HuH-7.5 (cell line): ENCODE results near the gene PFDN1.
"Not testable (repeated sequence)": the region's sequence is repeated elsewhere in the genome, so short reads cannot be mapped to it uniquely, and the experiment has no call there.

Source experiments
- DNase-seq: peaks from one replicate; pipeline ENCODE4 v3.0.0; 2011; ENCODE audit warnings: low spot score

PFDN1 gene, protein sequence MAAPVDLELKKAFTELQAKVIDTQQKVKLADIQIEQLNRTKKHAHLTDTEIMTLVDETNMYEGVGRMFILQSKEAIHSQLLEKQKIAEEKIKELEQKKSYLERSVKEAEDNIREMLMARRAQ

DNA sequence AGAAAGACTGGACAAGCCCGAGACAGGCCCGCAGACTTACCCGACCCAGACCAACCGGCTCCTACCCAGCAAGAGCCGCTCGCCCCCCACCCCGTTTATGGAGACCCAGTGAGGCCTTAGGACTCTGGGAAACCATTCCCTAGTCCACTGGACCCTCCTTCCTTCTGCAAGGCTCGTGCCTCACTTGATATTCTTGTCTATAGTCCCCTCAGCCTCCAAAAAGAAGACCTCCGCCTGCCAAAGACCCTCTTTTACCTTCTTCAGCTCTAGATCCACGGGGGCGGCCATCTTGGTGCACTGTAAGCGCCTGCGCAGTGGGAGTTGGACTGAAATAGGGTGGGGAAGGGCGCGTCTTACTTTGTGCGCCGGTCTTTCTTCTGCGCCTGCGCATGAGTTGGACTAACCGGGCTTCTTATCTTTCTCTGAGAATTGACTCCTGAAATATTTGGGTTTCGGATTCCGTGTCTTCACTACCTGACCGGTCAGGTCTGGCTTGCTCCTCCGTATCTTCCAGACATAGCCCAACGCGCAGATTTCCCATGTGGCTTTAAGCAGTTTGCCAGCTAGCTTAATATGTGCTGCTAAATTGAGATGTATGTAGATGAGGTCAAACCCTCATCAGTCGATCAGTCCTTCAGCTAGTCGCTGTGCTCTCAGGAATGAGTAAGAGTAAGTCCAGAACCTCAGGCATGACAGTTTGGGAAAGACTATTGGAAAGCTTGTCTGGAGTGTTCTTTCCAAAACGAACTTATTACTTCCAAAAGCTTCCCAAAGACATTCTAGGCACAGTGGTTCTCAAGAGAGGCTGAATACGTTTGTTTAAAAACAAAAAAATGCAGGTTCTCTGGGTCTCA, at the start of gene PFDN1:
Gene PFDN1 (minus strand): TSS at position 316 of the 854 bp plus-strand sequence. CDS start 28 bp downstream, at position 288.
- DNase-seq = peak; percentile 76

DNA sequence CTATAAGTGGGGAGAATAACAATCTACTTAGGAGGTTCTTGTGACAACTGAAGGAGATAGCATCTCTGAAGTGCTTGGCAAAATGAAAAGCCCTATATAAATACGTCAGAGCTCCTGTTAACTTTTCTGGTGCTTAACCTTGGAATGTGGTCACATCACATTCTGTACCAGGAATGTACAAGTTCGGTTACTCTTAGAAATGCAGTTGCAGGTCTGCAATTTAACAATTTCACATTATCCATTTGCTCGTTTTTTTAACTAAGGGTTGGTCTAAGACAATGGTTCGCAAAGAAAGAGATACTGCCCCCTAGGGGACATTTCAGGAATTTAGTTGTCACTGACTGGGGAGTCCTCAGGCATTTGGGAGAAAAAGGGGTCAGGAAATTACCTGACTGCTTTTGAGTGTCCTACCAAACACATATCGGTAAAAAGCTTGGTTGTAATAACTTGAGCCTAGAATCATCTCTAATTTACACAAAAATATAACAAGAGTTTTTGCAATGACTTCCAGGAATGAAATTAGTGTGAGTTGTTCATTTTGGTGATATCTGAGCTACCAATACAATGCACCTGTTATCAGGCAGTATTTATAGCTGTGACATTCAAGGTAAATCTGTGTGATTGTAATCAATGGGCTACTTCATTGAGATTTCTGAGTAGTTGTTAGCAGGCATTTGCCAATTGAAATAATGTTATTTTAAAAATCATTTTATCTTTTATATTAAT, 48.9 kb upstream of the PFDN1 start:
- peak; percentile 45 for DNase-seq

DNA sequence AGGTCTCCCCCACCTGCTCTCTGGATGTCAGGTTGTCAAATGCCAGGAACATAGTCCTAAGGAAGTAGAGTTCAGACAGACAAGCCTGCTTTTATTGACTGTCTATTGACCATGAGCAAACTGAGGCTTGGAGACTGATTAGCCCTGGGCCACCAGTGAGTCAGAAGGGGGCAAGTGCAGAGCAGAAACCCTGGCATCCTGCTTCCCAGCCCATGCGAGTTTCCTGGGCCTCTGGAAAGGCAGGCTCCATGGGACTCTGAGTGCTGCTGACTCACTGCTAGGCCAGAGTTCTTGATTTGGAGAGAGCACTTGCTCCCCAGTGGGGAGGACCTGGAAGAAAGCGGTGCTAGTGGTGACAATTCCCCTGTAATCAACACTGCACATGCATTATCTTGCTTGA, 46.3 kb upstream of the PFDN1 start:
- no peak for DNase-seq

DNA sequence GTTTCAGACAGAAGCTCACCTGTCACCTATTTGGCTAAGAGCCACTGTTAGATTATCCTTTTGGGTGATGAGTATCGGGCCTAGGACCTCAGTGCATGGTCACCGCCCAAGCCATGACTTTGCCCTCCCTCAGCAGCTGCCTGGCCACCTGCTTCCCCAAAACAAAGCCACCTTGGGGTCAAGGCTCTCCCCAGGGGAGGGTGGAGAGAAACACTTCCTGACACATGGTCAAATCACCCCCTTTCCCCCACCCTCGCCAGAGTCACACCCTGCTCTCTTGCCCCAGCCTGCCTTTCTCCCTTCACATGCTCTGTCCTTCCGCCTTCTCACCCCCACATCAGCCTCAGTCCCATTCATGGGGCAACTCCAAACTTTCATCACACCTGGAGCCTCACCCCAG, 45.2 kb upstream of the PFDN1 start:
- DNase-seq = no peak

DNA sequence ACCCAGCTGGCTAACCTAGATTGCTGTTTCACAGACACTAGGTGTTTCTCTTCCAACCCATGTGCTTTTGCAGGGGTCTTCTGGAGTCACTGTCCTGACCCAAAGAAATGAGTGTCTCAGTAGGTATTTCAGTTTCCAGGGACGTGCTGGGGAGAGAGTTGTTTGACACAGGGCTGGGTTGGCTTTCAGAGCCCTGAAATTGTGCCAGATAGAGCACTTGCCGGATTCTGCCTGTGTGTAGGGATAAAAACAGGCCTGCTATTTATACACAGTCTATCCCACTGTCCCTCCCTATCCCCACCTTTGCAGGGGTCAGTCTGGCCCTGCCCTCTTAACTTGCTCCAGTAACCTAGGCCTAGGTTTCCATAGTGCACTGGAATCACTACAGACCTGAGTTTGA, 44.5 kb upstream of the PFDN1 start:
- no peak for DNase-seq

DNA sequence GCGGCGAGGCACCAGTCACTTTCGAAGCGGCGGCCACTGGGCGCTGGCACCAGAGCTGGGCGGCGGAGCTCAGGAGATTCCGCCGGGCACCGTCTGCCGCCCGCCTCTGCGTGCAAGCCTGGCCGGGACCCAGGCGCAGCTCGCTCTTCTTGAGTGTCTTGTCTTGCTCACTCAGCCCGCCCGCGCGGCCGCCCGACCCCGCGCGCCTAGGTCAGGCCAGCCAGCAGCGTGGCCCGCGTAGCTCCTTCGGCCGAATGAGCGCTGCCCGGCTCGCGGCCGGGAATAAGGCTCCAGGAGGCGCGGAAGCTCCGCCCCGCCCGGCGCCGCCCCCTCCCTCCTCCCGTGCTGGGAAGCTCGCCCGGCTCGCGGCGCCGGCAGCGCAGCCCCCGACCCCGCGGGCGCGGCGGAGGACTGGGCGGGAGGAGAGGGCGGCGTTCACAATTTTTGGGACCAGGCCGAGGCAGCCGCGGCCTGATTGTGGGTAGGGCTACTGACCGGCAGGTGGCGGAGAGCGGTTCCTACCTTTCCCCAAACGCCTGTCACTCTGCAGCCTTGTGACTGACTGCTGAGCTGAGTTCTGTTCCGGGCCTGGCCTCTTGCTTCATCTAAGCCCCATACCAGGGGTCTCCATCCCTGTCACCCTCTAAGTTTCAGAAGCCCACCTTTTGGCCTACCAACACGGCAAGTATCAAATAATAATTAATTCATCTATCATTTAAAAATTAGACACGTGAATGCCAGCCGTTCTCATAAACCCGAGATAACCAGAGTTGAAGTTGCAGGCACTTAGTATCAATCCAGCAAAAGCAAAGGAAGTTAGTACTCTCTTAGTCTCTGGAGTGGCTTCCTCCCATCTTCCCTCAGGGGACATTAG, 43.7 kb upstream of the PFDN1 start, which contains the start of gene HBEGF:
Gene HBEGF (minus strand): TSS at position 256 of the 874 bp plus-strand sequence. CDS start 275 bp downstream, outside the sequence.
- peak; percentile 75 for DNase-seq

DNA sequence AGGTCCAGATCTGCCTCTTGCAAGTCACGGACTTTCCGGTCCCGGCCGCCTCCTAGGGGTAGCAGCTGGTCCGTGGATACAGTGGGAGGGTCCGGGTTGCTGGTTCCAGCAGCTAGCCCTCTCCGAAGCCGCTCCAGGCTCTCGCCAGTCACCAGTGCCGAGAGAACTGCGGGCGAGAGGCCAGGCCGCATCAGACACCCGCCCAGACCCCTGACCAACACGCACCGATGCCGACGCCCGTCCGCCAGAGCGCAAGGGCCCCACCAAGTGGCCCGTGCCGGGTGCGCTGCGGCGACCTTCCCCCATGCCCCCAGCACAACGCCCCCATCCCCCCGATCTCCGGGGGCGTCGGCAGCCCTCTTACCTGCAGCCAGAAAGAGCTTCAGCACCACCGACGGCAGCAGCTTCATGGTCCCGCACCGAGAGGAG, 43.0 kb upstream of the PFDN1 start:
- DNase-seq = peak; percentile 57

DNA sequence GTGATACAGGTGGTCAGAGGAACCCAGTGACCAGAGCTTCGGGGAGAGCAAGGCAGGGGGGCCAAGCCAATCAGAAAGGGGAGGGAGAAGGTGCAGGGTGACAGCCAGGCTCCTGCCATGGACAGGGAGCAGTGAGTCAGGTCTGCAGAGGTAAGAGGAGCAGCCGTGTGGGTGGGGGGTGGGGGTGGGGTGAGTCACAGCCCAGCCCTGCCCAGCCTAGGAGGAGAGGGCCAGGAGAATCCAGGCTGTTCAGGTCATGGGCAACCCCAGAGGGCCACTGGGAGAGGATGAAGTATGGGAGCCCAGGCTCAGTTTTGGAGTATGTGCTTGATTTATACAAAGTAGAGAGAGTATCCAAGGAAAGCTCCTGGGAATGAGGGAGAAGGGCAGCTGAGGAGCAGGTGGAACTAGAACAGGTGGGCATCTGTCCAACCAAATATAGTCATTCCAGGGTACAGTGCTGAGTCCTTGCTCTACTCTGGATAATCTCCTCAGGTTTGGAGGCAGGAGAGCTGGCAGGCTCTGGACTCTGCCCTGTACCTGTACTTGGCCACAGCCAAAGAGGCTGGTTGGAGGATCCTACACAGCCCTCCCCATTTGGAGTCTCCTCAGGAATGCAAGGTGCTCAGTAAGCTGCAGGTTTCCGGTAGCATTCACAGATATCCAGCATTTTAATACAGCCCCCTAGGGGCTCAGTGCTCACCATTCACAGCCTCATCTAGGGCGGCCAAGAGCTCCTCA, 42.0 kb upstream of the PFDN1 start:
- DNase-seq = no peak

DNA sequence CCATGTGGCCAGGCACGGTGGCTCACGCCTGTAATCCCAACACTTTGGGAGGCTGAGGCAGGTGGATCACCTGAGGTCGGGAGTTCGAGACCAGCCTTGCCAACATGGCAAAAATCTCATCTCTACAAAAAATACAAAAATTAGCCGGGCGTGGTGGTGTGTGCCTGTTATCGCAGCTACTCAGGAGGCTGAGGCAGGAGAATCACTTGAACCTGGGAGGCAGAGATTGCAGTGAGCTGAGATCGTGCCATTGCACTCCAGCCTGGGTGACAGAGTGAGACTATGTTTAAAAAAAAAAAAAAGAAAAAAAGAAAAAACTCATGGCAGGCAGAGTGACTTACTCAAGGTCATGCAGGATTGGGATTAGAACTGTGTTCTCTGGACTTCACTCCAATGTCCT, 40.9 kb upstream of the PFDN1 start:
- DNase-seq = not testable (repeated sequence)

DNA sequence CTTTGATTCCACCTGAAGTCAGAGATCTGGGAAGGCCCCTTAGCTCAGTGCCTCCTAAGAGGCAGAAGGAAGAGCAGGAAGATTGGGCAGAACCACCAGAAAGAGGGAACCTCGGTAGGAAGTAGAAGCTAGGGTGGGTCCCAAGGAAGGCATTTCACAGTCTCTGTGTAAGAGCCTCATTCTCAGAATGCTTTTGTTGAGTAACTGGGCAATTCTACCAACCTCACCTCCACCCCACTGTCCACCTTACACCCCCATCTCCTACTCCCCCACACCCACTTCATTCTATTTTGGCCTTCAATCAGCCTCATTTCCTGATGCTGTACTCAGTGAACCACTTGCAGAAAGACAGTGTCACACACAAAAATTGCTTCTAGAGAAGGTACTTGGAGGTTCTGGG, 40.0 kb upstream of the PFDN1 start:
- DNase-seq = no peak

DNA sequence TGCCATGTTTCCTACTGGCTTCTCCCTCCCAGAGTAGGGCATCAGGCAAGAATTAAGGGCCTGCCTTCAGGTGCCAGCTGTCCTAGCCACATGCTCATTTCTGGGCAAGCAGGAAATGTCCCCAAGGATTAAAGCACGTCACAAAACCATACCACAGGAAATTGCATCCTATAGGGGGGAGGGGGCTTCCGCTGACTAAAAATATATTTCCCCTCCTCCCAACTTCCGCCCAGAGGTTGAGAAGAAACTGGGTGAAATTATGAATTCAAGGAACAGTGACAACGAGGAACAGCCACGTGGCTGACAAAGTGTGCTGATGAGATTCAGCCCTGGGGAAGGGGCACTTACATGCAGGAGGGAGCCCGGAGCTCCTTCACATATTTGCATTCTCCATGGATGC, 39.4 kb upstream of the PFDN1 start:
- no peak for DNase-seq

DNA sequence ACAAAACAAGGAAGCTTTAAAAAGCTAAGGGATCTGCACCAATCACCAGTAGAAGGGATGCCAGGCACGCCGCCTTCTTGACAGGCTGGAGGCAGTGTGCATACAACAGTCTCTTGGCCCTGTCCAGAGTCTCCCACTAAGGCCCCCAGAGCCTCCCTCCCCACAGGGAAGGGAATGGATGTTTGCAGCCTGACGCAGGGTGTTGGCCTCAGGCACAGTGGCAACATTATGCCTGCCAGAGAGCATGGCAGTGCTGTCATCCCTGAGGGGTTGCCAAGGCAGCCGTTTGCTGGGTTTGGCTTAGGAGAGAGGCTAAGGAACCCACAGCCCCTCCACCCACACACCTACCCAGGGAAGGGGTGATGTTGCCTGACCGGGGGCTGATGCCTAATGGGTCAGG, 38.7 kb upstream of the PFDN1 start:
- DNase-seq = no peak

DNA sequence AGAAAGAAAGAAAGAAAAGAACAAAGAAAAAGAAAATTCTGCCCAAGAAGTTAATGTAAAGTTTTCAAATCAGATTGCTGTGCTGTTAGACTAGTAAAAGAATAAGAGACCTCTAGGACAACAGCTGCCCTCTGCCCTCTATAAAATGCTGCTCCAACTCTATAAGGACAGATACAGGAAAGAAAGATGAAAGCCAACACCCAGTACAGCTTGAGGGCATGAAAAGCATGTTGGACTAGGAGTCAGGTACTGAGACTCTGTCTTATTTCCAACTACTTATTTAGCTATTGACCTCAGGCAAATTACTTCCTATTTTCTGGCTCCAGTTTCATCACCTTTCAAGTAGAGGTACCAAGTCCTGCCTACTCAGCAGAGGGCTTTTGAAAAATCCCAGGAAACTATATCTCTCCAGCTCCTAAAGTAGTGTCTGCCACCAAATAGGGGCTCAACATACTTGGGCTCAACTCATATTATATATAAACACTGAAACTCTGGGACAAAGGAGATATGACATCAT, 37.8 kb upstream of the PFDN1 start:
- DNase-seq = no peak

DNA sequence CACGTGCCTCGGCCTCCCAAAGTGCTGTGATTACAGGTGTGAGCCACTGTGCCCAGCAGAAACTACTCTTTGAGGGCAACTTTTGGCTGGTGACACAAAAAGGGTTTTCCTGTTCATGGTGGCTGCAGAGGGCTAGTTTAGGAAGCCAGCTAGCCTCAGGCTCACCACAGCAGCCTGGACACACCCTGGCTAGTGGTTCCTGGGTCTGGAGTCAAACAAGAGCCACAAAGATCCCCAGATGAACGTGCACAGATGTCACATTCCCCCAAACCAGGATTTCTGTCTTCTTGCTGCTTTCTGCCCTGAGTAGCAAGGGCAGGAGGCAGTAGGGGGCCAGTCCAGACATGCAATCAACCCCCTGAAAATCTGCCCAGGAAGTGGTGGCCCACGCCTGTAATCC, 36.7 kb upstream of the PFDN1 start:
- DNase-seq = no peak

DNA sequence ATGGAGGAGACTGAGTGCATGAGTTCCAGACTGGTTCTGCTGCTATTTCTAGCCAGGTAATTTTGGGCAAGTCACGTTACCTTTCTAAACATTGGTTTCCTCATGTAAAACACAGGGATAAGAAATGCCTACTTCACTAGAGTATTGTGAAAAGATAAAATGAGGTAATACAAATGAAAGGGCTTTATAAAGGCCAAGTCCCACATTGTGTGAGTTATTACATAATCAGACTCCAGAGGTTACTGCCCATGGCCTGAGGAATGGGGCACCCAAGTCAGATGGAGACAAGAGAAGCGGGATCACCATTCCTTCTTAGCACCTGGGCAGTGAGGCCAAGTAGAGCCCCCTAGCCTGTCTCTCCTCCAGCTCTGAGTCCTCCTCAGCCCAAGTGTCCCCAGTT, 36.0 kb upstream of the PFDN1 start:
- no peak for DNase-seq

DNA sequence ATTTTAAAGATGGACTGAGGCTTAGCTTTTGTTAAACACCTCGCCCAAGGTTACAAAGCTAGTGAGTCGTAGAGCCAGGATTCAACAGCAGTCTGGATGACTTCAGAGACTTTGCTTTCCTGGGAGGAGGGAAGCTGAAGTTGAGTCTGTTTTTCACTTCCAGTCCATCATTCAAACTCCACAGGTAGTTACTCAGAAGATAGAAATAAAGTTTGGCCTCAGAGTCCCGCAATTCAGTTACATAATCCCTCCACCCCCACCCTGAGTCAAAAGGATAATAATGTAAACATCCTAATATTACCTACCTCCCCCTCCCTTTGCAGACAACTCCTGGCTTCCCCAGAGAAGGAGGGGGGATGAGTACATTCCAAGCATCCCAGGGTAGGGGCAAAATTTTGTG, 35.4 kb upstream of the PFDN1 start:
- DNase-seq = no peak

DNA sequence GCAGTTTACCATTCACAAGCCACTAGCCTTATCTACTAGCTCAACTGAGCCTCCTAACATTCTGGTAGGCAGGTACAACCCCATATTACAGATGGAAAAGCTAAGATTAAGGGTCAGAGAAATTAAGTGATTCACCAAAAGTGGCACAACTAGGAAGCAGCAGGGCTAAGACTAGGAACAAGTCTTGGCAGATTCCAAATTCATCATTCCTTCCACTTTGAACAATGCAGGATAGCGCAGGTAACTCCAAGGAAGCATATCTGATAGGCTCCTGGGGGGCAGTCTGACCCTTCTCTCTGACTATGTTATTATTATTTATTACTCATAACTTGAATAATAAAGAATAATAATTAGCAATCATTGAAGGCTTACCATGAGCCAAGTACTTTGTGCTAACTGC, 35.0 kb upstream of the PFDN1 start:
- no peak for DNase-seq

DNA sequence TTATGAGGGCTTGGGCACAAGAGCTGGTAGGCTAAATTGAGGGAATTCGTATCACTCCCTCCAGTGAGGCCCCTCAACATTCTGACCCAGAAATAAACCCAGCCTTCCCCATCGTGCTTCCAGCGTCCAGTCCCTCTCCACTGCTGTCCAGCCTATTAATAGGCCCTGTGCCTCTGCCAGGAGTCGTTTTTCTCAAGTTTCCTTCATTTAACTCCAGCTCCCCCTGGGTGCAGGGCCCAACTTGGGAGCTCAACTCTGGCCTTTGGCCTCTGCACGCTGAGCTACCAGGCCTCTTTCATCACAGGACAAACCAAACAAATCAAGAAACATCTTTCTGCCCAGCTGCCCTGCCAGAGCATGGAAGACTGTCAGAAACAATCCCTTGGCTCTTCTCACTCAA, 33.5 kb upstream of the PFDN1 start:
- DNase-seq = no peak

DNA sequence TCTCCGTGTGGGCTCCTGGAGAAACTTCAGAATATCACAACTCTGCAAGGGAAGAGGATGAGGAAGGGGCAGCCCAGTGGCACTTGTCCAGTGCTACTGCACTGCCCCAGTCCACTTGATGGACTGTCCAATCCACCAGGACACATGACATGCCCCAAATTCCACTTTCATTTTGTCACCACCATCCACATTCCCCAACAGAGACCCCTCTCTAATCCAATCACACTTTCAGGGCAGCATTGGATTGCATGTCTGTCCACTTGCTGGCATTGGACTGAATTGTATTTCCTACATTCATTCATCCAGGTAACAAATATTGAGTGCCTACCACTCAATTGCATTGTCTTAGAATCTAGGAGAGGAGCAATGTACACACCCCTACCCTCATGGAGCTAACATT, 28.7 kb upstream of the PFDN1 start:
- no peak for DNase-seq

DNA sequence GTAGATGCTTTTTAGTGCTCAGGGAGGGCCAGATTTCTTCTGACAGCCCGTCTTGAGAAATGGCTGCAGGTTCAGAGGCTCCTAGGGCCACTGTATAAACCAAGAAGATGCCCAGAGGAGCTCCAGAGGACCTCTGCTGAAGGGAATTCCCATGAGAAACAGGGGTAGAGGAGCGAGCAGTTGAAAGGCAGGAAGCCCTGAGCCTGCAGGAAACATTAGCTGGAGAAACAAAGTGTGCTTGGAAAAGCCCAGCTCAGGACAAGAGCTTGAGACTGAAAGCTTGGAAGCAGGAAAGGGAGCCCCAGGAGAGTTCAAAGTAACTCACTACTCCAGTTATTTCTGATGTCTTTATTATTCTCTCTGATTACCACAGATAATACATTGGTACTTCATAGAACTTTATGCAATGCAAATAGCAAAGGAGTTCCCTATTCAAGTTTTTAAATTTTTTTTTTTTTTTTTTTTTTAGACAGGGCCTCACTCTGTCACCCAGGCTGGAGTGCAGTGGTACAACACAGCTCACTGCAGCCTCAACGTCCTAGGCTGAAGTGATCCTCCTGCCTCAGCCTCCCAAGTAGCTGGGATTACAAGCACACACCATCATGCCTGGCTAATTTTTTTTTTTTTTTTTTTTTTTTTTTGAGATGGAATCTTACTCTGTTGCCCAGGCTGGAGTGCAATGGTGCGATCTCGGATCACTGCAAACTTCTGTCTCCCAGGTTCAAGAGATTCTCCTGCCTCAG, 27.0 kb upstream of the PFDN1 start:
- no peak for DNase-seq
